ENCODE data around the gene KCNH6. TPM values are rescaled to one million over a fixed set of nuclear protein-coding genes. Genes with fewer than 3 reads are reported as not detected.

Gene KCNH6
- total RNA-seq, 6 donors from 2014 or later: 0.22 to 4.2 (median 0.31) TPM; not detected in 2

- DNase-seq (no peak), ATAC-seq (ENCODE audit: low FRiP score in 2 of 2) (no peak)
- Histone ChIP-seq H3K9me3 (no peaks in the 10 kb centered on the region), H3K36me3 (no peaks in the 10 kb centered on the region), H3K27me3 (peaks cover 0 to 15% (median 7%) of the 10 kb centered on the region in 4 donors), H3K27ac (peak overlapping the region in 2 of 4 donors; percentile 56 to 75), H3K4me1 (peaks cover 40 to 55% (median 52%) of the 10 kb centered on the region in 4 donors), H3K4me3 (peak overlapping the region in 2 of 4 donors; percentile 58 to 65)
- TF ChIP-seq POLR2A (IDR thresholded peaks at IDR 0.05): no peak
- TF ChIP-seq POLR2AphosphoS5 (IDR thresholded peaks at IDR 0.05): no peak
- TF ChIP-seq CTCF (IDR thresholded peaks at IDR 0.05): no peak
- TF ChIP-seq EP300 (IDR thresholded peaks at IDR 0.05): no peak
- 77 to 100% methylated on average over 1 to 17 of the region's 17 CpGs for WGBS, 2 donors
Measured at GRCh38 chr17:63479495-63480184, 43.5 kb upstream of the KCNH6 start.

GRCh38 chr17:63480192-63480784 lies 42.9 kb upstream of the KCNH6 start:
- DNase-seq (peak in 1 of 2 donors; percentile 57), ATAC-seq (ENCODE audit: low FRiP score in 2 of 2) (no peak)
- no peak overlapping the region for H3K4me3 ChIP-seq
- TF ChIP-seq POLR2A (IDR thresholded peaks at IDR 0.05) (no peak), EP300 (IDR thresholded peaks at IDR 0.05) (no peak), POLR2AphosphoS5 (IDR thresholded peaks at IDR 0.05) (no peak), CTCF (IDR thresholded peaks at IDR 0.05) (no peak)
- H3K36me3 ChIP-seq: no peaks in the 10 kb centered on the region
- peaks cover 37 to 50% (median 46%) of the 10 kb centered on the region in 4 donors for H3K4me1 ChIP-seq
- WGBS, 2 donors: 84 to 87% methylated on average over 15 to 21 of the region's 21 CpGs
- no peaks in the 10 kb centered on the region for H3K9me3 ChIP-seq
- H3K27me3 ChIP-seq: peaks cover 0 to 15% (median 7%) of the 10 kb centered on the region in 4 donors
- H3K27ac ChIP-seq: peak overlapping the region in 2 of 4 donors; percentile 56 to 75

GRCh38 chr17:63480826-63481487 lies 42.2 kb upstream of the KCNH6 start:
- no peak for TF ChIP-seq POLR2AphosphoS5 (IDR thresholded peaks at IDR 0.05)
- TF ChIP-seq EP300 (IDR thresholded peaks at IDR 0.05): no peak
- no peak for TF ChIP-seq CTCF (IDR thresholded peaks at IDR 0.05)
- Histone ChIP-seq H3K4me3 (no peak overlapping the region), H3K27me3 (peaks cover 0 to 15% (median 7%) of the 10 kb centered on the region in 4 donors), H3K36me3 (no peaks in the 10 kb centered on the region), H3K9me3 (no peaks in the 10 kb centered on the region), H3K4me1 (peaks cover 31 to 43% (median 40%) of the 10 kb centered on the region in 4 donors), H3K27ac (peak overlapping the region; percentile 20 to 75 (median 50))
- 52 to 64% methylated on average over 6 to 10 of the region's 11 CpGs for WGBS, 2 donors
- peak in 1 of 2 donors; percentile 43 for DNase-seq
- ATAC-seq (ENCODE audit: low FRiP score in 2 of 2): no peak

- Histone ChIP-seq H3K4me3 (no peak overlapping the region), H3K27ac (peak overlapping the region; percentile 20 to 75 (median 50)), H3K4me1 (peaks cover 26 to 42% (median 35%) of the 10 kb centered on the region in 4 donors), H3K36me3 (no peaks in the 10 kb centered on the region), H3K27me3 (peaks cover 0 to 14% (median 5%) of the 10 kb centered on the region in 4 donors), H3K9me3 (no peaks in the 10 kb centered on the region)
- TF ChIP-seq CTCF (IDR thresholded peaks at IDR 0.05) (no peak), POLR2A (IDR thresholded peaks at IDR 0.05) (no peak), EP300 (IDR thresholded peaks at IDR 0.05) (no peak), POLR2AphosphoS5 (IDR thresholded peaks at IDR 0.05) (no peak)
- DNase-seq (peak in 1 of 2 donors; percentile 70), ATAC-seq (ENCODE audit: low FRiP score in 2 of 2) (no peak)
- 67 to 72% methylated on average over 9 to 16 of the region's 16 CpGs for WGBS, 2 donors
Measured at GRCh38 chr17:63481488-63481870, 41.7 kb upstream of the KCNH6 start.
